Urothelium cell line (cell line): ENCODE data around the gene ZNF253.
"Not testable (repeated sequence)": the region's sequence is repeated elsewhere in the genome, so short reads cannot be mapped to it uniquely, and the experiment has no call there.

ENCODE experiments used
- DNase-seq: peaks from one replicate; pipeline ENCODE4 v3.0.0; 2011; ENCODE audit warnings: low spot score, mixed read lengths
- FAIRE-seq: peaks from 2 replicates; lab custom pipeline; 2011; peaks lifted over from hg19 to GRCh38; lab: Jason Lieb, UNC

ZNF253 gene

GRCh38 chr19:19865750-19866610 lies at the start of gene ZNF253:
TSS of gene ZNF253 (plus strand) at chr19:19865882. CDS start at chr19:19865997, 115 bp downstream.
- no peak for FAIRE-seq
- no peak for DNase-seq

- DNase-seq = no peak
- no peak for FAIRE-seq
Measured at GRCh38 chr19:19816679-19817078, 49.0 kb upstream of the ZNF253 start.

- DNase-seq (no peak), FAIRE-seq (no peak)
Measured at GRCh38 chr19:19817357-19817756, 48.3 kb upstream of the ZNF253 start.

- FAIRE-seq (no peak), DNase-seq (no peak)
Measured at GRCh38 chr19:19820774-19821320, 44.8 kb upstream of the ZNF253 start.

- DNase-seq = no peak
- FAIRE-seq = no peak
Measured at GRCh38 chr19:19821366-19821951, 44.2 kb upstream of the ZNF253 start, which contains the start of gene ZNF506. TSS of gene ZNF506 (minus strand) at chr19:19821750. CDS start at chr19:19821603, 147 bp downstream.

GRCh38 chr19:19821976-19822375 lies 43.7 kb upstream of the ZNF253 start:
- DNase-seq, FAIRE-seq: not testable (repeated sequence)

GRCh38 chr19:19823916-19824315 lies 41.8 kb upstream of the ZNF253 start:
- DNase-seq (no peak), FAIRE-seq (no peak)

- DNase-seq (no peak), FAIRE-seq (no peak)
Measured at GRCh38 chr19:19826875-19827274, 38.8 kb upstream of the ZNF253 start.

GRCh38 chr19:19835560-19836038 lies 30.1 kb upstream of the ZNF253 start:
- DNase-seq = no peak

GRCh38 chr19:19847781-19848180 lies 17.9 kb upstream of the ZNF253 start:
- FAIRE-seq (no peak), DNase-seq (no peak)

More at GRCh38 chr19:19835560-19836038, 30.1 kb upstream of the ZNF253 start:
- FAIRE-seq = no peak

GRCh38 chr19:19849056-19849455 lies 16.6 kb upstream of the ZNF253 start:
- FAIRE-seq (no peak), DNase-seq (no peak)

- DNase-seq, FAIRE-seq: not testable (repeated sequence)
Measured at GRCh38 chr19:19851740-19852139, 13.9 kb upstream of the ZNF253 start.

GRCh38 chr19:19858751-19859150 lies 6.9 kb upstream of the ZNF253 start:
- FAIRE-seq = no peak
- DNase-seq = no peak

- FAIRE-seq (no peak), DNase-seq (no peak)
Measured at GRCh38 chr19:19860756-19861390, 4.8 kb upstream of the ZNF253 start.

GRCh38 chr19:19866611-19867248 lies 1.0 kb downstream of the ZNF253 start:
- DNase-seq (no peak), FAIRE-seq (no peak)

GRCh38 chr19:19870086-19870485 lies 4.4 kb downstream of the ZNF253 start:
- not testable (repeated sequence) for FAIRE-seq, DNase-seq

GRCh38 chr19:19871932-19872331 lies 6.2 kb downstream of the ZNF253 start:
- no peak for FAIRE-seq

GRCh38 chr19:19873381-19873780 lies 7.7 kb downstream of the ZNF253 start:
- FAIRE-seq = no peak
- no peak for DNase-seq

More at GRCh38 chr19:19871932-19872331, 6.2 kb downstream of the ZNF253 start:
- DNase-seq = no peak

- FAIRE-seq = no peak
Measured at GRCh38 chr19:19877724-19878123, 12.0 kb downstream of the ZNF253 start.

GRCh38 chr19:19884583-19884982 lies 18.9 kb downstream of the ZNF253 start:
- FAIRE-seq (no peak), DNase-seq (no peak)

More at GRCh38 chr19:19877724-19878123, 12.0 kb downstream of the ZNF253 start:
- no peak for DNase-seq
